Liver (tissue), 9 donors: ENCODE results near the gene CELF2. TPM values are rescaled to one million over a fixed set of nuclear protein-coding genes. Genes with fewer than 3 reads are reported as not detected.

Experiments used
- DNase-seq: peaks from one replicate; pipeline ENCODE4 v3.0.0-alpha.2; 2017; ENCODE audit warnings: low spot score
- H3K27ac ChIP-seq, 2 donors: one replicate each; pipeline ENCODE4 v1.7.0; 2013; ENCODE audit warnings: inconsistent platforms in 2 of 2, low read length in 2 of 2, control low read depth in 1 of 2, low read depth in 1 of 2, mild to moderate bottlenecking in 1 of 2
- H3K27me3 ChIP-seq, 4 donors: one replicate each; pipeline versions ENCODE4 v1.6.1 to v1.7.0; 2013; ENCODE audit warnings: low read length in 3 of 4, inconsistent platforms in 1 of 4, mild to moderate bottlenecking in 1 of 4, moderate library complexity in 1 of 4; ENCODE audit not compliant: control insufficient read depth in 4 of 4, insufficient read depth in 4 of 4
- H3K36me3 ChIP-seq, 4 donors: one replicate each; pipeline versions ENCODE4 v1.6.1 to v1.7.0; 2013; ENCODE audit warnings: low read length in 3 of 4, mild to moderate bottlenecking in 3 of 4, low read depth in 1 of 4, moderate library complexity in 1 of 4; ENCODE audit not compliant: control insufficient read depth in 4 of 4, insufficient read depth in 3 of 4
- H3K4me1 ChIP-seq, 4 donors: one replicate each; pipeline versions ENCODE4 v1.6.1 to v1.7.0; 2013; ENCODE audit warnings: low read length in 3 of 4, mild to moderate bottlenecking in 3 of 4, moderate library complexity in 1 of 4; ENCODE audit not compliant: control insufficient read depth in 4 of 4, insufficient read depth in 4 of 4
- H3K4me3 ChIP-seq, 3 donors: one replicate each; pipeline versions ENCODE4 v1.6.1 to v1.7.0; 2013; ENCODE audit warnings: low read length in 3 of 3, control low read depth in 1 of 3, low read depth in 1 of 3, mild to moderate bottlenecking in 1 of 3
- H3K9ac ChIP-seq, 2 donors: one replicate each; pipeline ENCODE4 v1.7.0; 2013; ENCODE audit warnings: low read length in 2 of 2, mild to moderate bottlenecking in 2 of 2, moderate library complexity in 2 of 2, control low read depth in 1 of 2, low read depth in 1 of 2
- H3K9me3 ChIP-seq, 4 donors: one replicate each; pipeline versions ENCODE4 v1.6.1 to v1.7.0; 2013; ENCODE audit warnings: low read length in 3 of 4; ENCODE audit not compliant: control insufficient read depth in 4 of 4
- ATF3 ChIP-seq: IDR thresholded peaks from 2 replicates; pipeline ENCODE4 v1.6.1; 2016; ENCODE audit warnings: antibody characterized with exemption
- CTCF ChIP-seq: fragments of 150-350 bp; IDR thresholded peaks from 2 replicates; pipeline ENCODE4 v1.5.1; 2017; ENCODE audit warnings: improper control_type of control experiment, low read depth, low read length; ENCODE audit not compliant: missing input control
- EGR1 ChIP-seq, 2 donors: IDR thresholded peaks; 2 replicates each; pipeline ENCODE4 v1.6.1; 2016 to 2018; ENCODE audit warnings: antibody characterized with exemption in 2 of 2, low read depth in 2 of 2
- FOXA1 ChIP-seq: IDR thresholded peaks from 2 replicates; pipeline ENCODE4 v1.6.1; 2016; ENCODE audit warnings: antibody characterized with exemption
- GABPA ChIP-seq, 2 donors: IDR thresholded peaks in 1 of 2; conservative IDR thresholded peaks in 1 of 2; 2 replicates each; pipeline ENCODE4 v1.6.1; 2016; ENCODE audit warnings: antibody characterized with exemption in 2 of 2, mild to moderate bottlenecking in 1 of 2, moderate library complexity in 1 of 2
- HNF4A ChIP-seq, 2 donors: conservative IDR thresholded peaks; 2 replicates each; pipeline ENCODE4 v1.6.1; 2016; ENCODE audit warnings: antibody characterized with exemption in 2 of 2, mild to moderate bottlenecking in 2 of 2
- HNF4G ChIP-seq: IDR thresholded peaks from 2 replicates; pipeline ENCODE4 v1.6.1; 2016; ENCODE audit warnings: antibody characterized with exemption
- MAX ChIP-seq: IDR thresholded peaks from 2 replicates; pipeline ENCODE4 v1.6.1; 2016; ENCODE audit warnings: antibody characterized with exemption
- NR2F2 ChIP-seq: IDR thresholded peaks from 2 replicates; pipeline ENCODE4 v1.6.1; 2016; ENCODE audit warnings: antibody characterized with exemption
- RAD21 ChIP-seq, 2 donors: IDR thresholded peaks; 2 replicates each; pipeline ENCODE4 v1.6.1; 2016; ENCODE audit warnings: antibody characterized with exemption in 2 of 2, mild to moderate bottlenecking in 2 of 2
- REST ChIP-seq: IDR thresholded peaks from 2 replicates; pipeline ENCODE4 v1.6.1; 2016; ENCODE audit warnings: antibody characterized with exemption, mild to moderate bottlenecking
- RXRA ChIP-seq, 2 donors: IDR thresholded peaks; 2 replicates each; pipeline ENCODE4 v1.6.1; 2017 to 2018; ENCODE audit warnings: antibody characterized with exemption in 2 of 2, mild to moderate bottlenecking in 1 of 2
- SP1 ChIP-seq: IDR thresholded peaks from 2 replicates; pipeline ENCODE4 v1.6.1; 2018; ENCODE audit warnings: antibody characterized with exemption, mild to moderate bottlenecking
- TAF1 ChIP-seq: conservative IDR thresholded peaks from 2 replicates; pipeline ENCODE4 v1.6.1; 2016; ENCODE audit warnings: antibody characterized with exemption, mild to moderate bottlenecking
- YY1 ChIP-seq: IDR thresholded peaks from 2 replicates; pipeline ENCODE4 v1.6.1; 2016; ENCODE audit warnings: antibody characterized with exemption, mild to moderate bottlenecking
- ZBTB33 ChIP-seq: IDR thresholded peaks from 2 replicates; pipeline ENCODE4 v1.6.1; 2016; ENCODE audit warnings: antibody characterized with exemption
- WGBS: extraction: QIAGEN DNeasy Blood & Tissue Kit; methylation state at CpG from one replicate; pipeline ENCODE4 v1.1.7; 2013; 5-methylcytosine and 5-hydroxymethylcytosine counted together
- polyA plus RNA-seq, 2 donors: library from polyadenylated mRNA; stranded (reverse) in 1 of 2; unstranded in 1 of 2; fragments of 200-250 nt in 1 of 2; fragments of >200 nt in 1 of 2; fragmentation: Nextera tagmentation in 1 of 2; extraction: Ambion mirVana in 1 of 2; gene quantifications; one replicate each; pipeline versions ENCODE4 v1.2.1 to v1.2.3, GENCODE V29; 2013 to 2015
- total RNA-seq, 2 donors: library from RNA; depleted of rRNA; stranded (reverse); fragments of >200 nt; gene quantifications; one replicate each; pipeline ENCODE4 v1.2.3, GENCODE V29; 2014
- donor health status: healthy.
- donor health status: healthy.
- donor health status: healthy.
- donor health status: healthy.
- donor health status: healthy.

The CELF2 gene
- total and polyA plus RNA-seq, 4 donors = 1.4 to 8.5 (median 5.6) TPM

GRCh38 chr10:11009471-11010308, 8.0 kb upstream of the CELF2 start:
- no peaks in the 10 kb centered on the region for H3K4me1 ChIP-seq
- no peak overlapping the region for H3K27ac ChIP-seq
- 72% methylated on average over 13 of the region's 13 CpGs for WGBS
- no peak overlapping the region for H3K9ac ChIP-seq
- no peak for TF ChIP-seq ZBTB33
- TF ChIP-seq MAX = no peak
- TF ChIP-seq NR2F2 = no peak
- TF ChIP-seq HNF4A (conservative IDR thresholded peaks at IDR 0.05) = no peak
- no peaks in the 10 kb centered on the region for H3K9me3 ChIP-seq
- no peak for DNase-seq
- H3K27me3 ChIP-seq = peaks cover 0 to 4% (median 2%) of the 10 kb centered on the region in 4 donors
- no peaks in the 10 kb centered on the region for H3K36me3 ChIP-seq
- no peak overlapping the region for H3K4me3 ChIP-seq

- no peak overlapping the region for H3K9ac ChIP-seq
- no peak for DNase-seq
- peaks cover 0 to 7% (median 3%) of the 10 kb centered on the region in 4 donors for H3K27me3 ChIP-seq
- no peak for TF ChIP-seq GABPA (IDR thresholded peaks at IDR 0.05 in 1 of 2, conservative IDR thresholded peaks at IDR 0.05 in 1 of 2)
- no peak for TF ChIP-seq ATF3
- no peak for TF ChIP-seq HNF4A (conservative IDR thresholded peaks at IDR 0.05)
- no peak for TF ChIP-seq CTCF
- no peak for TF ChIP-seq REST
- TF ChIP-seq RXRA (IDR thresholded peaks at IDR 0.05) = no peak
- TF ChIP-seq SP1 = no peak
- TF ChIP-seq YY1 = no peak
- no peak for TF ChIP-seq RAD21 (IDR thresholded peaks at IDR 0.05)
- no peak for TF ChIP-seq HNF4G
- TF ChIP-seq MAX = no peak
- TF ChIP-seq NR2F2 = no peak
- no peak for TF ChIP-seq EGR1 (IDR thresholded peaks at IDR 0.05; ENCODE audit: low read depth in 2 of 2)
- no peak for TF ChIP-seq FOXA1
- TF ChIP-seq TAF1 = no peak
- no peaks in the 10 kb centered on the region for H3K4me1 ChIP-seq
- no peaks in the 10 kb centered on the region for H3K9me3 ChIP-seq
- WGBS = 70% methylated on average over 6 of the region's 6 CpGs
- no peak overlapping the region for H3K27ac ChIP-seq
- no peak overlapping the region for H3K4me3 ChIP-seq
- H3K36me3 ChIP-seq = no peaks in the 10 kb centered on the region
Measured at GRCh38 chr10:11010582-11010981, 7.1 kb upstream of the CELF2 start.
